Stimulated activated CD4-positive, alpha-beta T cell treated with anti-CD3 and anti-CD28 coated beads, Interleukin-15, amount 100 ng/mL, for 1 hour (primary cell): ENCODE results near the gene TMEM187.
A peak's percentile ranks its signal among the peaks of the same experiment; 100 is the strongest.

ENCODE experiments used
- DNase-seq, 2 donors: peaks; one replicate each; pipeline ENCODE4 v3.0.0-alpha.2; 2020; ENCODE audit warnings: low read depth in 1 of 2, low spot score in 1 of 2

The TMEM187 gene

DNA sequence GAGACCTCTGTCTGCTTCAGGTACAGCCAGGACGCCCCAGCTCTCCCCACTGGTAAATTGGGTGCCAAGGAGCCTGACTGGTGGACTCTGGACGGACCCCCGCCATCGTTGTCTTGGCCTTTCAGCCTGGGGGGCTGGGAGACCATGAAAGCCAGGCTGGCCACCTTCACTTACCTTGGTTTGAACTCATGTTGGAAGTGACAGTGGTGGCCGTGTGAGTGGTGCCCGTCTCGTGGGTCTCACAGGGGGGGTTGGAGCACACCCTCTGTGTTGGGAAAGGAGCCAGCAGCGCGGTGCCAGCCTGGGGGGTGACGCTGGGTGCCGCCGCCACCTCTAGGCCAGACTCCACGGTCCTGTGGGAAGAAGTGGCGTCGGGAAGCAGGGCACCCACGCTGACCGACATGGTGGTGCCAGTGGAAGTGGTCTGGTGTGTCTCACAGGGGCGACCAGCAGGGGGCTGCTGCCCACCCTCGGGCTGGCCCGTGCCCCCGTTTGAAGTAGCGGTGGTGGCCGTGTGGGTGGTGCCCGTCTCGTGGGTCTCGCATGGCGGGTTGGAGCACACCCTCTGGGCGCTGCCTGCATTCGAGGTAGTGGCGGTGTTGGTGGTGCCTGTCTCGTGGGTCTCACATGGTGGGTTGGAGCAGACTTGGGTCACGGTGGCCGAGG lies 18.5 kb upstream of the TMEM187 start:
- no peak for DNase-seq

DNA sequence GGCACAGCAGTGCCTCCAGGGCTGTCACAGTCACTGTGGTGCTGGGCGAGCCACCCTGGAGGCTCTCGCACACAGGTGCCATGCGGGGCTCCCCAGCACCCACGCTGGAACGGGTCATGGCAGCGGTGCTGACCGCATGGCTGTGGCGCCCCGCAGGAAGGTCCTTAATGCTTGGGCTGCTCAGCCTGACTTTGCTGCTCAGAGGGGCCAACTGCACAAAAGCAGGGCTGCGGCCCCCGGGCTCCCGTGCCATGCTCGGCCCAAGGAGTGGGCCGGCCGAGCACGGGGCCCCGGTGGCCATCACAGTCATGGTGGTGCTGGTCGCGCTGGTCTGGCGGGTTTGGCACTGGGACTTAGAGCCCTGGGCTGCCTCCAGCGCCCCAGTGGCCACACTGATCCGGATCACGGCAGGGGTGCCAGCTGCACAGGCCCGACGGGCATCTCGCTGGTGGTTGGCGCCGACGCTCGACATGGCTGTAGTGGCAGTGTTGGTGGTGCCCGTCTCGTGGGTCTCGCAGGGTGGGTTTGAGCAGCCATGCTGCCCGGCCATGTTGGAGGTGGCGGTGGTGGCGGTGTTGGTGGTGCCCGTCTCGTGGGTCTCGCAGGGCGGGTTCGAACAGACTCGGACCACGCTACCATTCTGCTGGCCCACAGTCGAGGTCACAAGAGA lies 17.9 kb upstream of the TMEM187 start:
- DNase-seq, result no peak

GRCh38 chrX:153955228-153955732 lies 17.3 kb upstream of the TMEM187 start:
- no peak for DNase-seq

- no peak for DNase-seq
Measured at GRCh38 chrX:153956044-153956907, 16.3 kb upstream of the TMEM187 start.

DNA sequence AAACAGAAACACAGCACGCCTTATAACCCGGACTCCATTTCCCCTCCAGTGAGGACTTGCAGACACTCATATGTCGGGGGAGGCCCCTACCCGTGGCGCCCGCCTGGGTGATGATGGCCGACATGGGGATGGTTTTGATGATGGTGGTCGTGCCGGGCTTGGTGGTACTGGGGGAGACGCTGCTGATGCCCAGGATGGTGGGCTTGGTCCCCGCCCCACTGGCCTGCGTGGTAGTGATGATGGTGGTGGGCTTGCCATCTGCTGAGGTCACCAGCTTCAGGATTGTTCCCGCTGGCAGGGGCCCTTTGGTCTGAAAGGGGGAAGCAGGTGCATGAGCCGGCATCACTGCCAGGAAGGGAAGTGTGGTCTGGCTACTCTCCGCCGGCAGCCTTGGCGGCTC lies 15.3 kb upstream of the TMEM187 start:
- no peak for DNase-seq

DNA sequence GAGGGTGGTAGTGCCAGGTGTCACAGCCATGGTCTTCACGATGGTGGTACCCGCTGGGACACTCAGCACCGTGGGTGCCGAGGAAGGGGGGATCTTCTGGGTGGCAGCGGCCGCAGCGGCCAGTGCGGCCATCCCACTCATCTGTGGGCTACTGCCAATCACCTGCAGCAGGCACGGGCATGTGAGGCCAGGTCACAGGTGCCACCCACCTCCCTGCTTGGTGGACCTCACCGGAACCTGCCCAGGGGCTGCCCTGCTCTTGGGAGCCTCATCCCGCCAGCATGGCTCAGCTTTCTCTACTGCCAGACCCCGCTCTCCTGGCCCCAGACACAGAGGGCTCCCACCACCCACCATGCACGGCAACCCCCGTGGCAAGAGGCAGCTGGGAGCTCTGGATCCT lies 13.9 kb upstream of the TMEM187 start:
- DNase-seq, result no peak

GRCh38 chrX:153959649-153960048 lies 12.9 kb upstream of the TMEM187 start:
- DNase-seq, result no peak

DNA sequence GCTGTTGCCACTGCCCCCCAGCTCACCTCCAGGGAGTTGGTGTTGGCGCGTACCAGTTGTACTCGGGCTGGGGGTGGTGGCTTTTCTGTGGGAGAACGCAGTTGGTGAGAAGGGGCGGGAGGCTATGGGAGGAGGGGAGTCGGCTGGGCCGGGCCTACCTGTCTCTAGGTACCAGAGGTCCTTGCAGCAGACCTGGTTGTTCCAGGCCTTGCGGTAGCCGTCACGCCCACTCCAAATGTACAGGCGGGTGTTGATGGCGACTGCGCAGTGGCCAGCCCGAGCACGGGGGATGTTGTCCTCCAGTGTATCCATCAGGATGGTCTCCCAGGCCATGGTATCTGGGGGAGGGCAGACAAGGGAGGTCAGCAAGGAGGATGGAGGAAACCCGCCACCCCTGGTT lies 12.5 kb upstream of the TMEM187 start:
- DNase-seq, result no peak

DNA sequence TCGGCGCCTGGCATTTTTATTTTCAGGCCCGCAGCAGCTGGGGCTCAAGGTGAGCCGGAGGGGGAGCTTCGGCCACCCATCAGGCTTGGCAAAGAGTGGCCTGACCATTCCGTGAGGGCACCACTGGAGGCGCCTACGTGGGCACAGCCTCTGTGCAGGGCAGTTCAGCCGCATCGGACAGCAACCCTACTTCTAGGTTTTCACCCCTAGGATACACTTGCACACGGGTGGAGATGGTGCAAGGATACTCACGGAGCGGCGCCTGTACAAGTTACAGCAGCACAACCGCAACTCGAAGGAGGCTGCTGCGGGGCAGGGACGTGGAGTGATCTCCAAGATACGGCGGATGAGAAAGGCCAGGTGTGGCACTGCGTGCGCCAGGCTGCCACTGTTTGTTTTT lies 11.8 kb upstream of the TMEM187 start:
- DNase-seq, result no peak

DNA sequence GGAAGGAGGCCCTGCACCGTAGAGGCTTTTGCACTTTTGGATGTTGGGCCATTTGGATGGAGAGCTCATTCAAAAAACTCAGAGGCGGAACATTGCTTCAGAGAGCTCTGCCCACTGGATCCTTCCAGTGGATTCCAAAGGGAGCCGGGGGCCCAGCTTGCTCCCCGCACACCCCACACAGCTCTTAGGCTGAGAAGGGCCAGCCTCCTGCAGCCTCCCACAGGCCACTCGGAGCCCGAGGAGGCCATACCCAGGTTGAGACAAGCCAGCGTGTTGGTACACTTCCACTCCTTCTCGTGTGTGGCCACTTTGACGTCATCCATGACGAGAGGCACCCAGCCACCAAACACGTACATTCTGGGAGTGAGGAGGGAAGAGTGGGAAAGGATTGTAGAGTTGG lies 11.3 kb upstream of the TMEM187 start:
- no peak for DNase-seq

DNA sequence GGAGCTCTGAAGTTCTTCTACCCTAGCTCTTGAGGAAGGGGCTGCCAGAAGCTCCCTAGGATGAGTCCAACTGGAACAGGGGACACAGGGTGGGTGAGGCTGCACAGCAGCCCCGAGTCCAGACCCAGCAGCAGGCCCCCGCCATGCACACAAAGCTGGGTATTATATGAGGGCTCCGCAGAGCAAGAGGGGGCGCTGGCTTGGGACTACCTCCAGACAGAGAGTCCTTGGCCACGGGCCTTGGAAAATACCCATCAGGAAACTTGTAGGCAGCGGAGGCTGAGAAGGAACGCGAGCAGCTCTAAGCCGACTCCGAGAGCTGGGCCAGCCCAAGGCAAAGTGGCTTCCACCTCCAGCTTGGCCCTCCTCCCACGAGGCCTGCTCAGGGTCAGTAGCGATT lies 9.0 kb upstream of the TMEM187 start:
- DNase-seq, result no peak

GRCh38 chrX:153964105-153964504 lies 8.4 kb upstream of the TMEM187 start:
- no peak for DNase-seq

GRCh38 chrX:153965406-153965805 lies 7.1 kb upstream of the TMEM187 start:
- no peak for DNase-seq

- DNase-seq, result no peak
Measured at GRCh38 chrX:153966283-153966688, 6.3 kb upstream of the TMEM187 start.

DNA sequence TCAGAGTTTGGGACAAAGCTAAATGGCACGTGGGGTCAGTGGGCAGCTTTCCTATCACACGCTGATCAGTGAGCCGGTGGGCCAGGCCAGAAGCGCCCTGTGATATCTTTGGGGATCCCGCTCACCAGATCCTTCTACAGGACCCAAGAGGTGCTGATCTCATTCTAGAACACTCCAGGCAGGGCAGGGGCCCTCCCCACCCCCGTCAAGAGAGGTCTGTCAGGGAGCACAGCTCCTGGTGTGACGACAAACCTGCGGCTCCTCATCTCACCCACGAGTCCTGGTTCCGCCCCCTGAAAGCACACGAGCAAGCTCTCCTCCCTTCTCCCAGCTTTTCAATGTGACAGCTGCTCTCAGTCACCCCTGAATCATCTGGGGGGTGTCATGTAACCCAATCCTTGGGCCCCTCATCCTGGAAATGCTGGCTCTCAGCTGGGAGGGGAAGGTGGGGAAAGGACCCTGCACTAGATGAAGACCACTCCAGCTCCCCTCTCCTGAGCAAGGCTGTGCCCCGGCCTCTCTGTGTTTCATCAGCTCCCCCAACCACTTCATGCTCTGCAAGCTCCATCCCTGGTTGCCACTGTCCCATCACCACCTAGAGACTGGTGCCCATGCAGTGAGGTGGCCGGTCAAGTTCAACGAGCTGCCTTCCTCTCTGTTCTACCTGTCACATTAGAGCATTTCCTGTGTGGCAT lies 5.6 kb upstream of the TMEM187 start:
- peak in 1 of 2 donors; percentile 39 for DNase-seq

DNA sequence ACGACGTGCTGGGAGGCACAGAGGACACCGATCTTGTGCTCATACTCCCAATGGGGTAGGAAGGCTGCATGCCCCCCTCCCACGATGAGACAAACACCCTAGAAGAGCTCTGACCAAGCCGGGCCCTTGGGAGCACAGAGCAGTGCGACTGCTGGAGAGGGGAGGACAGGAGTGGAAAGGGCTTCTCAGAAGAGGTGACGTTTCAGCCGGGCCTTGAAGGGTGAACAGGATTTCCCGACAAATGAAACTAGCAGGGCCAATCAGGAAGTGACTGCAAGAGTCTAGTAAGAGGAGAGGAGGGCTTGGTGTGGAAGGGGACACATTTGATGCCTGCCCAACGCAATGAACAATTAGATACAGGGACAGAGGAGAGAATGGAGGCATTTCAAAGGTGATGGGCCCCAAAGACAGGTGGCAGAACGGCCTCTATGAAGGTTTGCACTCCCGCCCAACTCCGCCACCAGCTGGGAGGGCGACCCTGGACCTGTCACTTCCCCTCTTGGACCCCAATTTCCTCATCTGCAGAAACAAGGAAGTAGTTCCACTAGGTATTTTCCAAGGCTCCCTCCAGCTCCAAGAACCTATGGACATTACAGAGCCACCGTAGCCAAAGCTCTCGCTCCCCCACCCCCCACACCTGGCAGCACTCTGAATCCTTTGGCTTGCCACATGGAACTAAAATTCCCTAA lies 4.9 kb upstream of the TMEM187 start:
- DNase-seq, result no peak

DNA sequence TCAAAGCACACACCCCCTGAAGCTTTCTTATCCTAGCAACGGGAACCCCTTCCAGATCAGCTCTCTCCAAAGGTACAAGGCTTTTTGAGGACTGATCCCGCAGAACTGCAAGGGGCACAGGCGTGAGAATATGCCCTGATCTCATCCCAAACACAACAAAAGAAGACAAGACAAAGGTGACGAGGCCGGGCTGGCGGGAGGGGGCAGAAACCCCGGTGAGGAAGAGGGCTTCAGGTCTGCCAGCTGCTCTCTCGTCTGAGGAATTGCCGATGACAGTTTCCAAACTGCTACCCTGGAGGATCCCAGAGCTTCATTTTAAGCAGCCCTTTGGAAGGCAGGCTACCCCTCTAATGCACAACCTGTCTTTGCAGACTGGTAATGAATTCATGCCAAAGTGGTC lies 4.3 kb upstream of the TMEM187 start:
- no peak for DNase-seq

DNA sequence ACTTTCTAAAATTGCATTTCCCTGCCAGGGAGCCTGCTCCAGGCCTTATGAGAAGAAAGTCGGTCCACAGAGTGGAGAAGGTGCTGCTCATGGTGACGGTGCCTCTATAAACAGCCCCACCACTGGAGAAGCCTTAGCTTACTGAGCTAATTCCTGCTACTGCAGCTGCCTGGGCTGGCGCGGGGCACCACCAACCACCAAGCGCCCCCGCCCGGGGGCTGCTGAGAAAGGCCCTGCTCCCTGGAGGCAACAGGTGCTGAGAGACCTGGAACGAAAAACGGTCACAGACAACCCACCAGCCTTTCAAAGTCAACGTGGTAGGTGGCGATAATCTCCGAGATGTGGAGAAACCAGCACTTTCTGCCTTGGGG lies 3.8 kb upstream of the TMEM187 start:
- no peak for DNase-seq

DNA sequence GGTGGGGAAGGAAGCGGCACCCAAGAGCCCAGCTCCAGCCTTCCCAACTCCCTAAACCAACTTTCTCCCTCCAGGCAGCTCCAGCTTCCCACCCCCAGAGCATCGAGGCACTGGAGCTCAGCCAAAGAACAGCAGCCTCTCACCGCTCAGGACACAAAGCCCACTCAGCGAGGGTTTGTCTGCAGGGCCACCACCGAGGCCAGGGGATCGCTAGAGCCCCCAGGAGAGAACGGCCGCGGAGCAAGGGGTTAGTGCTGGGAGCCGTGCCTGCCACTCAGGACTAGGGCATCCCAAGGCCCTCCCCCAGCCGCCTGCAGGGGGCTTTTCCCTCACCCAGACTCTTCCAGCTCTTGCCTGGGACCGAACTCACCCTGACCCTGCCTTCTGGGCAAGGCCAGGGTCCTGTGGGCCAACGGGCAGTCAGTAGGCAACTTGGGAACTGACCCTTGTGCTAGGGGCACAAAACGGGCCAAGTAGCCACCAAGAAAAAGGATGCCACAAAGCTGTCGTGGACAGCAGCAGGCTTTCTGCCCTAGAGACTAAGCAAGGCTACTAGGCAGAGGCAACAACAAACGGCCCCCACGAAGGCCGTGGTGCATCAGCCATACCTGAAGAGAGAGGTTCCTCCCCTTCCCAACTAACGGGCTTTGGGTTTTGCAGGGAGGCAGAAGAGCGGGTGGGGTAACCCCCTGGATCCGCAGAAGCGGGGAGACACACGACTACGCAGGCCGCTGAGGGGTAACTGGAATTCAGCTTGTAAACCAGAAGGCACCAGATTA lies 3.2 kb upstream of the TMEM187 start:
- DNase-seq, result no peak

DNA sequence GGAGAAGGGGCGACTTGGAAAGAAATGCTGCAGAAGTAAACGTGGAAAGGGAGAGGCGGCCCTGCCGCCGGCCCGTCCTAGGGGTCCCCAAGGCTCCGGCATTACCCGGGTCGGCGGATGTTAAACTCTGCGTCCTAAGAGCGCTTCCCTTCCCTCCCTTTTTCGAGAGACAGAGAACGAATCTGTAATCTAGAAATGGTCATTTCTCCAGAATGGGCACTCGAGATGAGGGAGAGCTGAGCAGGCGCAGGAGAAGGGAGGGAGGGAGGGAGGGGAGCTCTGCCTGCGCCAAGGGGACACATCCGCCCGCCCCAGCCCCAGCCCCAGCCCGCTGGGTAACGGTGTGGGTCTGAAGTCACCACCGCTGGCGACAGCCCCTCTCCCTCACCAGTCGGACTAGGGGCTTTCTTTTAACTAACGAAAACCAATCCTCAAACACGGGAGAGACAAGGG lies 2.6 kb upstream of the TMEM187 start:
- no peak for DNase-seq
